ENCODE results near the gene HIRIP3.
A peak's percentile ranks its signal among the peaks of the same experiment; 100 is the strongest.
"Not testable (repeated sequence)": the region's sequence is repeated elsewhere in the genome, so short reads cannot be mapped to it uniquely, and the experiment has no call there.

Gene HIRIP3, protein sequence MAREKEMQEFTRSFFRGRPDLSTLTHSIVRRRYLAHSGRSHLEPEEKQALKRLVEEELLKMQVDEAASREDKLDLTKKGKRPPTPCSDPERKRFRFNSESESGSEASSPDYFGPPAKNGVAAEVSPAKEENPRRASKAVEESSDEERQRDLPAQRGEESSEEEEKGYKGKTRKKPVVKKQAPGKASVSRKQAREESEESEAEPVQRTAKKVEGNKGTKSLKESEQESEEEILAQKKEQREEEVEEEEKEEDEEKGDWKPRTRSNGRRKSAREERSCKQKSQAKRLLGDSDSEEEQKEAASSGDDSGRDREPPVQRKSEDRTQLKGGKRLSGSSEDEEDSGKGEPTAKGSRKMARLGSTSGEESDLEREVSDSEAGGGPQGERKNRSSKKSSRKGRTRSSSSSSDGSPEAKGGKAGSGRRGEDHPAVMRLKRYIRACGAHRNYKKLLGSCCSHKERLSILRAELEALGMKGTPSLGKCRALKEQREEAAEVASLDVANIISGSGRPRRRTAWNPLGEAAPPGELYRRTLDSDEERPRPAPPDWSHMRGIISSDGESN

GRCh38 chr16:29995324-29995910, at the start of gene HIRIP3:
HIRIP3 (minus strand) TSS chr16:29995617; CDS start chr16:29995605, 12 bp downstream.
- DNase-seq (ENCODE audit: low spot score): peak; percentile 90

DNA sequence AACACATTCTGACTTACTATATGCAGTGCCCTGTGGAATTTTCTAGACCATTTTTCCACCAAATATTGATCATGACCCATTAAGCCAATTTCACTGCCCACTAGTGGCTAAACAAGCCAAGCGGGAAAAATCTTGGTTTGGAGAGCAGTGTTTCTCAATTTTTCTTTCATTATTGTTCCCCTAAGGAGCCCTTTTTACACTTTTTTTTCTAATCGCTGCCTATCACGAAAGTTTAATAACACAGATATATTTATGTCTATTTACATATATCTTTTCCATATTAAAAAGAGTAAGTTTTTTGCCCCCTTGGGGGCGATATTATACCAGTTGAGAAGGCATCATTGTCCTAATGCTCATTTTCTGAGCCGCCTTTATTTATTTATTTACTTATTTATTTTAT, 46.4 kb upstream of the HIRIP3 start:
- no peak for DNase-seq (ENCODE audit: low spot score)

DNA sequence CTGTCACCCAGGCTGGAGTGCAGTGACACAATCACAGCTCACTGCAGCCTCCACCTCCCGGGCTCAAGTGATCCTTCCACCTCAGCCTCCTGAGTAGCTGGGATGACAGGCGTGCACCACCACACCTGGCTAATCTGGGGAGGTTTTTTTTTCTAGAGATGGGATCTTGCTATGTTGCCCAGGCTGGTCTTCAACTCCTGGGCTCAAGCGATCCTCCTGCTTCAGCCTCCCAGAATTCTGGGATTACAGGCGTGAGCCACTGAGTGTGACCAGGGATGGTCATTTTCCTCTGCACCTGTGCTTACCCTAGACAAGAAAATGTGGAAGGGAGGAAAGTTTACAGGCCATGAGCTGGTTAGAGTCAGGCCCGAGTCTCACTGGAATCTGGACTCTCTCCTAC, 45.3 kb upstream of the HIRIP3 start:
- not testable (repeated sequence) for DNase-seq (ENCODE audit: low spot score)

DNA sequence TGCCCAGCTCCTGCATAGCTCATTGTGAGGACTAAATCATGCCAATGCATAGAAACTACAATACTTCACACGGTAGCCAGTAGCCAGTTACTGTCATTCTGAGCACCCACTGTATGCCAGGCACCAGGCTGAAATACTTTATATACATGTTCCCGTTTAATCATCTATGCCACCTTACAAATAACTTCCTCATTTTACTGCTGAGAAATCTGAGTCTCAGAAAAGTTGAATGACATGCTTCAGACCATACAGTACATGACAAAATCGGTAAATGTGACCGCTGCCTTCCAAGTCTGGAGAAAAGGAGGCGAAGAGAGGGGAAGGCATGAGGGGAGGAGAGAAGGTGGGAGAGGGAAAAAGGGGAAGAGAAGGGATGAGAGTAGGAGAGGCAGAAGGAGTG, 44.8 kb upstream of the HIRIP3 start:
- DNase-seq (ENCODE audit: low spot score): no peak

DNA sequence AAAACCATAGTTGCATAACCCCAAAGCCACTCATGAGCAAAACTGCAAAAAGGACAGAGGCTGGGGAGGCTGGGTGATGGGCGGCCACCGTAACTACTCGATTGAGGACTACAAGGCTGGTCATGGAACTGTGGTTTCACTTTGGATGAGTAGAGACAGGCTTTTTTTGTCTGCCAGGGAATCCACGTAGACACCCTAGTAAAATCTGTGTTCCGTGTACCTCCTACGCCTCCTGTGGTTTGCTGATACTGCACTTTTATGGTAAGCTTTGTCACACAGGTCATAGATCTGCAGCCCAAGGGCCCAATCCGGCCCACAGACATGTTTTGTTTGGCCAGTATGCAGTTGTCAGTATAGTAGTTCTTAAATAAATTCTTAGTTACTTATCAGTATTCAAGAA, 37.9 kb upstream of the HIRIP3 start:
- DNase-seq (ENCODE audit: low spot score): no peak

DNA sequence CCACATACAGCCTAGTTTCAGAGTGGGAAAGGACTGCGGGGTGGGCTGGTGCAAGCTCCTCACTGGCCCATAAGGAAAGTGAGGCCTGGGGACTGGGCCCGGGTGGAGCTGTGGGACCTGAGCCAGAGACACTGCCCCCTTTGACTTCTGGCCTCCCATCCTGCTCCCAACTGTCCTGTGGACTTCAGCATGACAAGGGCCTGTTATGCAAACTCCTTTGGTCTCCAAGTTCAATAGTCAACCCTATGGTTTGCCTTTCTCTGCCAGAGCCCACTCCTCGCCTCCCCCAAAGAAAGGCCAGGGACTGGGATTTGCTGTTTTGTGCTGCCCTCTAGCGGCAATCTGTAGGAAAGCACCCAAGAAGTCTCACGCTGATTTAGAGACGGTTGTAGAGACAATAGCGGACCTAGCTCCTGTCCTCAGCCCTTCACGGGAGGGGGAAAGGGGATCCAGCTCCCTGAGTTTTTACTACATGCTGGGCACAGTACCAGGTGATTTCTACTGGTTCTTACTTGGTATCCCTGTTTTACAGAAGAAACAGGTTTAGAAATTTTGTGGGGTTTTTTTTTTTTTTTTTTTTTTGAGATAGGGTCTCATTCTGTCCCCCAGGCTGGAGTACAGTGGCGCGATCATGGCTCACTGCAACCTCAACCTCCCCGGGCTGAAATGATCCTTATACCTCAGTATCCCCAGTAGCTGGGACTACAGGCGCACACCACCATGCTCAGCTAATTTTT, 36.8 kb upstream of the HIRIP3 start:
- DNase-seq (ENCODE audit: low spot score): peak; percentile 74

- DNase-seq (ENCODE audit: low spot score): no peak
Measured at GRCh38 chr16:30031477-30031918, 36.1 kb upstream of the HIRIP3 start.

- DNase-seq (ENCODE audit: low spot score): peak; percentile 57
Measured at GRCh38 chr16:30030841-30031413, 35.5 kb upstream of the HIRIP3 start, which contains the start of gene TLCD3B. TLCD3B (minus strand) TSS chr16:30031271; CDS start chr16:30030527, 744 bp downstream.

DNA sequence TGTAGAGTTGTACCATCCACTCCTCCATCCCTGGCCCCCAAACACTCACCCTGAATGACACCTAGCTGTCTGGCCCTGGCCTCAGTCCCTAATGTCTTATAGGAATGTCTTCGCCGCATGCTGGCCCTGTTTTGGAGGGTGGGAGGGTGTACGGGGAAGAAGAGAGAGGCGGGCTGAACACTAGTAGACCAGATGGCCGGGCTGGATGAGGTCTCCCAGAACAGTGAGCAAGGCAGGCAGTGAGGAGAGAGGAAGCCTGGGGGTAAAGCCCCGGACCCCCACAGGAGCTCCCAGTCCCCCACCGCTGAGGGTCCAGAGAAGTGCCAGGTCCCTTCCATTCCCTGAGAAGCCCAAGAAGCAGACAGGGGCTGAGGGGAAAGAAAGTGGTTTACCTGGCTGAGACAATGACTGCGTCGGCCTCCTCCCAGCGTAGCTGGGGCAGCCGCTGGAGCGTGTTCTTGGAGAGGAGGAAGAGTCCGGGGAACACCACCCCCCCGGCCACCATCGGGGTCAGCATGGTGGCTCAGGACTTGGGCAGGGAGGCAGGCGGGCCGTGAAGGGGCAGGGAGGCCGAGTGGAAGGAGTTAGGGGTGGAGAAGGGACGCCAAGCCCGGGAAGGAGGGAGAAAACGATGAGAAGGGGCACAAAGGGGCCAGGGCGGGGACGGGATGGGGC, 34.7 kb upstream of the HIRIP3 start:
- DNase-seq (ENCODE audit: low spot score): no peak

- DNase-seq (ENCODE audit: low spot score): peak; percentile 72
Measured at GRCh38 chr16:30028438-30029076, 33.1 kb upstream of the HIRIP3 start.

- DNase-seq (ENCODE audit: low spot score): no peak
Measured at GRCh38 chr16:30027588-30028437, 32.4 kb upstream of the HIRIP3 start.

GRCh38 chr16:30026449-30026848, 31.0 kb upstream of the HIRIP3 start:
- DNase-seq (ENCODE audit: low spot score): no peak

DNA sequence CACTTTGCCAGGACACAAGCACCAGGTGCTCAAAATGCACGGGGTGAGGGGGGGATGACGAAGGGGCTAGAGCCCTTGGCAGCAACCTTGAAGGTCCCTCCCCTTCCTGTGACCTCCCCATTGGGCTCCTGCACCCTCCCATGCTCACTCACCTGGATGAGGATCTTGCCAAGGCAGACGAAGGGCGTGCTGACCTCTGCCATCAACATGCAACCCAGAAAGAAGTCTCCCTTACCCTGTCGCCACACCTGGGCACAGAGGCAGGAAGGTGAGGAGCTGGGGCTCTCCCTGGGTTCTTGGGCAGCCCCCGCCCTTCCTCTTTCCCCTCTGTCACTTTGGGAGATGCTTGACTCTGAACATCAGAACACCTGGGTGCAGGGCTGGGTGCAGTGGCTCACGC, 30.2 kb upstream of the HIRIP3 start:
- DNase-seq (ENCODE audit: low spot score): no peak

- DNase-seq (ENCODE audit: low spot score): no peak
Measured at GRCh38 chr16:30025156-30025555, 29.7 kb upstream of the HIRIP3 start.

- no peak for DNase-seq (ENCODE audit: low spot score)
Measured at GRCh38 chr16:30024451-30024850, 29.0 kb upstream of the HIRIP3 start.

DNA sequence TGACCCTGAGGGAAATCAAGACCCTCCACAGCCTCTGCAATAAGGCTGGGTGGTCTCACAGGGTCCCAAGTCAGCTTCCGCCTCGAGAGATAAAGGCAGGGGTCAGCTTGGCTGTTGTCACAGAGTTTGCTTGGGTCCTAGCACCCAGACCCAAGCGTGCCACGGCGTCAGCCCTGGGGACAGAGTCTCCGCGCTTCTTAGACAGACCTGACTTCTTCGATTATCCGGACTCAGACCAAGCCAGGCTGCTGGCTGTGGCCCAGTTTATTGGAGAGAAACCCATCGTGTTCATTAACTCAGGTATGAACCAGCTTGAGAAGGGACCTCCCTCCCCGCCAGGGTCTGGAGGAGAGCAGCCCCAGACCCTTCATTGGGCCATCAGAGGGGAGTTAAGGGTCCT, 28.2 kb upstream of the HIRIP3 start:
- DNase-seq (ENCODE audit: low spot score): no peak

- DNase-seq (ENCODE audit: low spot score): no peak
Measured at GRCh38 chr16:30022887-30023286, 27.5 kb upstream of the HIRIP3 start, which contains the start of gene C16orf92. C16orf92 (plus strand) TSS chr16:30023198; CDS start chr16:30023341, 143 bp downstream.

- DNase-seq (ENCODE audit: low spot score): no peak
Measured at GRCh38 chr16:30018731-30019158, 23.3 kb upstream of the HIRIP3 start.

- DNase-seq (ENCODE audit: low spot score): not testable (repeated sequence)
Measured at GRCh38 chr16:30017937-30018336, 22.5 kb upstream of the HIRIP3 start.

DNA sequence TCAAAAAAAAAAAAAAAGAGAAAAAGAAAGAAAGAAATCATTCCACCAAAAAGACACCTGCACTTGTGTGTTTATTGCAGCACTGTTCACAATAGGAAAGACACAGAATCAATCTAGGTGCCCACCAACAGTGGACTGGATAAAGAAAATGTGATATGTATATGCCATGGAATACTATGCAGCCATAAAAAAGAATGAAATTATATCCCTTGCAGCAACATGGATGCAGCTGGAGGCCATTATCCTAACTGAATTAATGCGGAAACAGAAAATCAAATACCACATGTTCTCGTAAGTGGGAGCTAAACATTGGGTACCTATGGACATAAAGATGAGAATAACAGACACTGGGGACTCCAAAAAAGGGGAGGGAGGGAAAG, 21.9 kb upstream of the HIRIP3 start:
- DNase-seq (ENCODE audit: low spot score): no peak
